Esophagus squamous epithelium (tissue), 5 donors: ENCODE data around the gene GTF3C1. TPM values are rescaled to one million over a fixed set of nuclear protein-coding genes. Genes with fewer than 3 reads are reported as not detected.

Source experiments
- DNase-seq: peaks from one replicate; lab custom pipeline; 2025; lab: John Stamatoyannopoulos, UW
- H3K27ac ChIP-seq, 4 donors: fragments of 200-600 bp; sonication (generic); one replicate each; pipeline ENCODE4 v1.5.1; 2016 to 2019; ENCODE audit warnings: mild to moderate bottlenecking in 1 of 4
- H3K27me3 ChIP-seq, 4 donors: fragments of 200-600 bp; sonication (generic); 1 replicate in 3 of 4; 2 replicates in 1 of 4; pipeline versions ENCODE4 v1.5.1 to v1.6.0; 2017 to 2021; ENCODE audit warnings: antibody characterized with exemption in 1 of 4
- H3K36me3 ChIP-seq, 3 donors: fragments of 200-600 bp; sonication (generic); one replicate each; pipeline ENCODE4 v1.5.1; 2016 to 2019
- H3K4me1 ChIP-seq, 3 donors: fragments of 200-600 bp; sonication (generic); one replicate each; pipeline ENCODE4 v1.5.1; 2017 to 2019
- H3K4me3 ChIP-seq, 4 donors: fragments of 200-600 bp; sonication (generic); 1 replicate in 3 of 4; 2 replicates in 1 of 4; pipeline ENCODE4 v1.5.1; 2016 to 2019; ENCODE audit warnings: mild to moderate bottlenecking in 2 of 4, moderate library complexity in 1 of 4
- H3K9me3 ChIP-seq, 3 donors: fragments of 200-600 bp; sonication (generic); one replicate each; pipeline ENCODE4 v1.5.1; 2016 to 2019
- CTCF ChIP-seq, 6 experiments: fragments of 450-650 bp in 4 of 6; fragments of 200-600 bp in 2 of 6; sonication (generic) in 2 of 6; IDR thresholded peaks; one replicate each; pipeline ENCODE4 v1.5.1; 2016 to 2019; ENCODE audit warnings: antibody characterized with exemption in 6 of 6, mild to moderate bottlenecking in 4 of 6, moderate library complexity in 4 of 6
- POLR2A ChIP-seq, 4 donors: fragments of 450-650 bp; IDR thresholded peaks; one replicate each; pipeline ENCODE4 v1.6.1; 2017; ENCODE audit warnings: antibody characterized with exemption in 4 of 4, mild to moderate bottlenecking in 4 of 4, moderate library complexity in 3 of 4
- WGBS, 2 donors: methylation state at CpG; one replicate each; pipeline ENCODE4 v1.1.5; 2018; 5-methylcytosine and 5-hydroxymethylcytosine counted together
- intact Hi-C: fragments of 100-400 bp; cut with DNase I; formaldehyde crosslinking; loops from one replicate; pipeline ENCODE4 v1.15.0; 2022
- total RNA-seq, 4 donors: library from RNA; depleted of rRNA; stranded (reverse); fragments of >200 nt; gene quantifications; one replicate each; pipeline ENCODE4 v1.1.0, GENCODE V29; 2016
- donor health status: DM: yes; HTN: yes; CAD: no.

GTF3C1 gene
- total RNA-seq, 4 donors from 2014 or later = 76.5 to 171 (median 84.9) TPM

- TF ChIP-seq CTCF (IDR thresholded peaks at IDR 0.05) (no peak), POLR2A (IDR thresholded peaks at IDR 0.05) (no peak)
- H3K9me3 ChIP-seq = no peaks in the 10 kb centered on the region
- peak overlapping the region in 3 of 4 donors; percentile 11 to 90 (median 19) for H3K4me3 ChIP-seq
- intact Hi-C loops = no loop called here
- peaks cover 20 to 62% (median 39%) of the 10 kb centered on the region in 3 donors for H3K4me1 ChIP-seq
- no peaks in the 10 kb centered on the region for H3K27me3 ChIP-seq
- no peak for DNase-seq
- WGBS, 2 donors = 33 to 37% methylated on average over 4 of the region's 4 CpGs
- H3K36me3 ChIP-seq = peaks cover 24 to 37% (median 28%) of the 10 kb centered on the region in 3 donors
- H3K27ac ChIP-seq = peak overlapping the region; percentile 69 to 94 (median 90)
These were observed 2.6 kb downstream of the GTF3C1 start for GRCh38 chr16:27547134-27547533.

GRCh38 chr16:27544671-27545070, 5.0 kb downstream of the GTF3C1 start:
- peaks cover 38 to 62% (median 49%) of the 10 kb centered on the region in 3 donors for H3K36me3 ChIP-seq
- no peak overlapping the region for H3K4me3 ChIP-seq
- WGBS, 2 donors = 85 to 90% methylated on average over 4 of the region's 4 CpGs
- no peaks in the 10 kb centered on the region for H3K9me3 ChIP-seq
- DNase-seq = no peak
- H3K4me1 ChIP-seq = peaks cover 15 to 50% (median 27%) of the 10 kb centered on the region in 3 donors
- intact Hi-C loops = no loop called here
- no peaks in the 10 kb centered on the region for H3K27me3 ChIP-seq
- no peak for TF ChIP-seq CTCF (IDR thresholded peaks at IDR 0.05)
- TF ChIP-seq POLR2A (IDR thresholded peaks at IDR 0.05) = no peak
- H3K27ac ChIP-seq = no peak overlapping the region

GRCh38 chr16:27543801-27544200, 5.9 kb downstream of the GTF3C1 start:
- intact Hi-C loops = no loop called here
- Histone ChIP-seq H3K27me3 (no peaks in the 10 kb centered on the region), H3K4me3 (no peak overlapping the region), H3K4me1 (peaks cover 12 to 43% (median 23%) of the 10 kb centered on the region in 3 donors), H3K27ac (no peak overlapping the region), H3K9me3 (no peaks in the 10 kb centered on the region), H3K36me3 (peaks cover 46 to 70% (median 52%) of the 10 kb centered on the region in 3 donors)
- 82 to 87% methylated on average over 3 of the region's 3 CpGs for WGBS, 2 donors
- DNase-seq = no peak
- TF ChIP-seq CTCF (IDR thresholded peaks at IDR 0.05) (no peak), POLR2A (IDR thresholded peaks at IDR 0.05) (no peak)

GRCh38 chr16:27539636-27540035, 10.1 kb downstream of the GTF3C1 start:
- no peak overlapping the region for H3K27ac ChIP-seq
- no peak for TF ChIP-seq POLR2A (IDR thresholded peaks at IDR 0.05)
- TF ChIP-seq CTCF (IDR thresholded peaks at IDR 0.05) = no peak
- H3K4me1 ChIP-seq = peaks cover 0 to 1% (median 0%) of the 10 kb centered on the region in 3 donors
- DNase-seq = no peak
- no peak overlapping the region for H3K4me3 ChIP-seq
- 68 to 78% methylated on average over 5 of the region's 5 CpGs for WGBS, 2 donors
- no peaks in the 10 kb centered on the region for H3K27me3 ChIP-seq
- H3K9me3 ChIP-seq = no peaks in the 10 kb centered on the region
- peaks cover 50 to 100% (median 65%) of the 10 kb centered on the region in 3 donors for H3K36me3 ChIP-seq
- intact Hi-C loops = no loop called here

GRCh38 chr16:27539120-27539519, 10.6 kb downstream of the GTF3C1 start:
- DNase-seq = no peak
- no peaks in the 10 kb centered on the region for H3K4me1 ChIP-seq
- H3K36me3 ChIP-seq = peaks cover 46 to 100% (median 60%) of the 10 kb centered on the region in 3 donors
- intact Hi-C loops = no loop called here
- H3K4me3 ChIP-seq = no peak overlapping the region
- 78 to 80% methylated on average over 2 of the region's 2 CpGs for WGBS, 2 donors
- no peak for TF ChIP-seq CTCF (IDR thresholded peaks at IDR 0.05)
- no peak for TF ChIP-seq POLR2A (IDR thresholded peaks at IDR 0.05)
- H3K9me3 ChIP-seq = no peaks in the 10 kb centered on the region
- H3K27ac ChIP-seq = no peak overlapping the region
- no peaks in the 10 kb centered on the region for H3K27me3 ChIP-seq
